SIG-M5 treated with dmso at 0.1 percent for 504 hours (cell line): ENCODE results near the gene HESX1.

Experiments used
- DNase-seq: peaks from one replicate; lab custom pipeline; 2025; ENCODE audit not compliant: unreplicated experiment; lab: John Stamatoyannopoulos, UW

HESX1 gene

DNA sequence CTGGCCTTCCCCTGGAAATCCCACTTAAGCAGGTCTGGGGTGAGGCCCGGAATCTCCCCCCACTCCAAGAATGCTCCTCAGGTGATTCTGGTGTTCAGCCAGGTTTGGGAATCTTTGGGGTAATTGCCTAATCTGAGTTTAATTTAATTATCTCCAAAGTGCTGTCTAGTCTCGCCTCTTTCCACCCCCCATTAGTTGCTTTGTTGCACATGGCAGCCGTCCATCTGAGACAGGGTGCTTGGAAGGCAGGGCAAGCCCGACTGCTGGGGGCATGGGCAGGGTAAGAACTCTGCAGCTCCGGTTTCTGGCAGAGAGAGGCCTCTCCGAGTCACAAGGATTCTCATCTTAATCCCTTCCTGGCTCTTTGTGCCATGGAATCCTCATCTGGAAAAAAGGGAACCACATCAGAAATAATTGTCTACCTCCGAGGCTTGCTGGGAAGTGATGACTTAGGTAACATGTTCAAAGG lies 49.6 kb downstream of the HESX1 start:
- DNase-seq = no peak
